HepG2 (cell line): ENCODE results near the gene CEP44. TPM values are rescaled to one million over a fixed set of nuclear protein-coding genes. Genes with fewer than 3 reads are reported as not detected.

ENCODE experiments used
- ATAC-seq: fragments of 200-7000 bp; cut with Tn5 transposase; 3 replicates; pipeline ENCODE4 v1.9.1; 2020; ENCODE audit warnings: mild to moderate bottlenecking, moderate library complexity
- BruUV-seq: library from RNA; stranded (reverse); fragments of 400-500 nt; replicated peaks from 2 replicates; lab custom pipeline; 2021; lab: Mats Ljungman, UMichigan
- CTCF ChIA-PET: fragments of 300-600 bp; formaldehyde crosslinking; extraction: SDS; loops from one replicate; lab custom pipeline; 2021; ENCODE audit warnings: low total read pairs, inconsistent platforms, low intra/inter-chr PET ratio; lab: Yijun Ruan, JAX
- POLR2A ChIA-PET: fragments of 350-600 bp; sonication (Branson Sonifier 250); formaldehyde crosslinking; loops from one replicate; lab custom pipeline; 2020; ENCODE audit warnings: antibody characterized with exemption, inconsistent platforms; lab: Yijun Ruan, JAX
- DNase-seq: peaks from one replicate; pipeline ENCODE4 v3.0.0-alpha.2; 2015; ENCODE audit warnings: low spot score
- FAIRE-seq: peaks from 3 replicates; lab custom pipeline; 2011; peaks lifted over from hg19 to GRCh38; lab: Jason Lieb, UNC
- H2AFZ ChIP-seq: one replicate; pipeline ENCODE4 v1.6.1; 2011; ENCODE audit warnings: low read length, inconsistent platforms
- H3K27ac ChIP-seq: fragments of 300-600 bp; 3 replicates; pipeline ENCODE4 v1.8.0; 2011; ENCODE audit warnings: mixed run types, mild to moderate bottlenecking, mixed read lengths, low read length, inconsistent platforms; ENCODE audit not compliant: insufficient read depth; ENCODE audit errors: extremely low read length
- H3K27me3 ChIP-seq, 2 experiments: fragments of 200-600 bp in 1 of 2; 2 replicates in 1 of 2; 3 replicates in 1 of 2; pipeline versions ENCODE4 v1.6.0 to v1.8.0; 2011; ENCODE audit warnings: low read length in 2 of 2, mild to moderate bottlenecking in 2 of 2, moderate library complexity in 2 of 2, inconsistent platforms in 1 of 2; ENCODE audit not compliant: insufficient read depth in 2 of 2, control insufficient read depth in 1 of 2
- H3K36me3 ChIP-seq, 2 experiments: fragments of 200-600 bp in 1 of 2; replicated peaks in 1 of 2; 2 replicates in 1 of 2; 3 replicates in 1 of 2; pipeline versions ENCODE4 v1.5.1 to v1.8.0; 2011; ENCODE audit warnings: low read length in 2 of 2, inconsistent platforms in 1 of 2; ENCODE audit not compliant: insufficient read depth in 2 of 2, control insufficient read depth in 1 of 2
- H3K4me1 ChIP-seq: 2 replicates; pipeline ENCODE4 v1.5.1; 2012; ENCODE audit warnings: low read length, inconsistent platforms; ENCODE audit not compliant: insufficient read depth
- H3K4me2 ChIP-seq: 2 replicates; pipeline ENCODE4 v1.6.0; 2011; ENCODE audit warnings: low read depth, low read length, inconsistent platforms
- H3K4me3 ChIP-seq, 3 experiments: fragments of 200-600 bp in 1 of 3; sonication (generic), shearing (Covaris generic) in 1 of 3; replicated peaks in 1 of 3; 2 replicates each; pipeline ENCODE4 v1.5.1; 2011 to 2016; ENCODE audit warnings: low read length in 3 of 3, inconsistent platforms in 2 of 3, low read depth in 2 of 3, mild to moderate bottlenecking in 2 of 3, control low read depth in 1 of 3, mixed read lengths in 1 of 3; ENCODE audit not compliant: insufficient read depth in 1 of 3
- H3K79me2 ChIP-seq: one replicate; pipeline ENCODE4 v1.6.1; 2011; ENCODE audit warnings: low read length, inconsistent platforms; ENCODE audit not compliant: insufficient read depth
- H3K9ac ChIP-seq: 2 replicates; pipeline ENCODE4 v1.6.0; 2011; ENCODE audit warnings: mild to moderate bottlenecking, low read depth, low read length, inconsistent platforms; ENCODE audit not compliant: insufficient read depth
- H3K9me3 ChIP-seq: 2 replicates; pipeline ENCODE4 v1.5.1; 2012; ENCODE audit warnings: mild to moderate bottlenecking, low read length
- H4K20me1 ChIP-seq: 2 replicates; pipeline ENCODE4 v1.6.0; 2011; ENCODE audit warnings: inconsistent platforms, mild to moderate bottlenecking, low read length, moderate library complexity; ENCODE audit not compliant: insufficient read depth
- HNRNPK ChIP-seq: fragments of 200-400 bp; formaldehyde crosslinking; IDR thresholded peaks from 2 replicates; pipeline ENCODE4 v1.6.1; 2018; ENCODE audit warnings: low read length, low read depth, moderate library complexity, mild to moderate bottlenecking; ENCODE audit not compliant: poor library complexity, severe bottlenecking
- KAT2B ChIP-seq: fragments of 150-350 bp; IDR thresholded peaks from 2 replicates; pipeline ENCODE4 v1.6.1; 2014; ENCODE audit warnings: low read depth, low read length, borderline replicate concordance
- PHF21A ChIP-seq: sonication (generic); formaldehyde crosslinking; IDR thresholded peaks from 2 replicates; pipeline ENCODE4 v1.5.0; 2020; ENCODE audit warnings: mild to moderate bottlenecking, missing genetic modification reagents
- RFXANK ChIP-seq: IDR thresholded peaks from 2 replicates; pipeline ENCODE4 v1.6.1; 2016
- SMAD3 ChIP-seq: sonication (generic); formaldehyde crosslinking; IDR thresholded peaks from 2 replicates; pipeline ENCODE4 v1.4.0; 2020; ENCODE audit warnings: missing genetic modification reagents
- SMC3 ChIP-seq: IDR thresholded peaks from 2 replicates; pipeline ENCODE4 v1.6.1; 2011; ENCODE audit warnings: low read length, improper control_type of control experiment
- SNRNP70 ChIP-seq: fragments of 200-400 bp; formaldehyde crosslinking; IDR thresholded peaks from 2 replicates; pipeline ENCODE4 v1.6.1; 2017; ENCODE audit warnings: mild to moderate bottlenecking, low read depth, low read length, moderate library complexity
- SRSF1 ChIP-seq: fragments of 200-400 bp; formaldehyde crosslinking; optimal IDR thresholded peaks from 2 replicates; pipeline ENCODE3; 2017; ENCODE audit warnings: mild to moderate bottlenecking, low read depth, low read length, moderate library complexity
- TMF1 ChIP-seq: sonication (generic); formaldehyde crosslinking; IDR thresholded peaks from 2 replicates; pipeline ENCODE4 v1.8.1; 2022; ENCODE audit warnings: low read depth, missing genetic modification reagents
- U2AF2 ChIP-seq: fragments of 200-400 bp; formaldehyde crosslinking; IDR thresholded peaks from 2 replicates; pipeline ENCODE4 v1.6.1; 2017; ENCODE audit warnings: low read depth, mild to moderate bottlenecking, low read length
- ZC3H13 ChIP-seq: sonication (generic); formaldehyde crosslinking; IDR thresholded peaks from 2 replicates; pipeline ENCODE4 v1.8.1; 2023; ENCODE audit warnings: mild to moderate bottlenecking, missing genetic modification reagents, moderate library complexity
- ZKSCAN5 ChIP-seq: sonication (generic); formaldehyde crosslinking; IDR thresholded peaks from 2 replicates; pipeline ENCODE4 v1.5.1; 2020; ENCODE audit warnings: mild to moderate bottlenecking, missing genetic modification reagents
- ZMYM2 ChIP-seq: sonication (generic); formaldehyde crosslinking; IDR thresholded peaks from 2 replicates; pipeline ENCODE4 v1.8.0; 2022; ENCODE audit warnings: mild to moderate bottlenecking, missing genetic modification reagents
- ZNF557 ChIP-seq: sonication (generic); formaldehyde crosslinking; IDR thresholded peaks from 2 replicates; pipeline ENCODE4 v1.4.0; 2020; ENCODE audit warnings: missing genetic modification reagents
- ZNF747 ChIP-seq: sonication (generic); formaldehyde crosslinking; IDR thresholded peaks from 2 replicates; pipeline ENCODE4 v1.8.1; 2023; ENCODE audit warnings: missing genetic modification reagents, mild to moderate bottlenecking, borderline replicate concordance
- ZNF816 ChIP-seq: sonication (generic); formaldehyde crosslinking; IDR thresholded peaks from 2 replicates; pipeline ENCODE4 v1.8.0; 2022; ENCODE audit warnings: missing genetic modification reagents, mild to moderate bottlenecking, borderline replicate concordance
- WGBS: methylation state at CpG from one replicate; pipeline ENCODE4 v1.1.6; 2017; ENCODE audit warnings: low lambda C conversion rate; 5-methylcytosine and 5-hydroxymethylcytosine counted together
- in situ Hi-C: cut with HindIII; loops from 2 replicates; pipeline ENCODE4 v1.10.0; 2017; ENCODE audit warnings: low pct_unique_long_range_greater_than_20kb; ENCODE audit not compliant: extremely low pct_ligation_motif_present
- intact Hi-C: fragments of 100-400 bp; cut with micrococcal nuclease; formaldehyde crosslinking; loops from one replicate; pipeline ENCODE4 v1.10.0; 2022; ENCODE audit not compliant: unreplicated experiment
- polyA plus RNA-seq, 8 experiments: library from polyadenylated mRNA; depleted of rRNA in 3 of 8; stranded (reverse) in 7 of 8; unstranded in 1 of 8; fragments of >200 nt; fragmentation: Illumina TruSeq in 4 of 8; extraction: Trizol in 4 of 8; gene quantifications; 2 replicates each; pipeline versions ENCODE4 v1.2.1 to v1.2.3, GENCODE V29; 2011 to 2016; ENCODE audit warnings: low read depth in 4 of 8, missing spikeins in 1 of 8, mixed read lengths in 1 of 8; ENCODE audit not compliant: insufficient read depth in 1 of 8
- total RNA-seq, 5 experiments: library from RNA; depleted of rRNA; stranded (reverse); fragments of >200 nt; fragmentation: Illumina TruSeq; extraction: Trizol; gene quantifications; 2 replicates each; pipeline ENCODE4 v1.2.3, GENCODE V29; 2016; ENCODE audit warnings: low read depth in 1 of 5
- TF ChIP-seq, protein P1 (sequence below): sonication (generic); formaldehyde crosslinking; IDR thresholded peaks from 2 replicates; pipeline ENCODE4 v1.5.0; 2020; ENCODE audit warnings: missing genetic modification reagents, mild to moderate bottlenecking, borderline replicate concordance
- TF ChIP-seq, protein P2 (sequence below): IDR thresholded peaks from 2 replicates; pipeline ENCODE4 v1.6.1; 2016
- TF ChIP-seq, protein P3 (sequence below): sonication (generic); formaldehyde crosslinking; IDR thresholded peaks from 2 replicates; pipeline ENCODE4 v1.5.0; 2020; ENCODE audit warnings: mild to moderate bottlenecking, missing genetic modification reagents

Gene CEP44
- total and polyA plus RNA-seq, 2 of the 13 experiments (the other 11 are each of a cell fraction or from before 2014, with no cell fraction given): 5.5 to 11.9 TPM

DNA sequence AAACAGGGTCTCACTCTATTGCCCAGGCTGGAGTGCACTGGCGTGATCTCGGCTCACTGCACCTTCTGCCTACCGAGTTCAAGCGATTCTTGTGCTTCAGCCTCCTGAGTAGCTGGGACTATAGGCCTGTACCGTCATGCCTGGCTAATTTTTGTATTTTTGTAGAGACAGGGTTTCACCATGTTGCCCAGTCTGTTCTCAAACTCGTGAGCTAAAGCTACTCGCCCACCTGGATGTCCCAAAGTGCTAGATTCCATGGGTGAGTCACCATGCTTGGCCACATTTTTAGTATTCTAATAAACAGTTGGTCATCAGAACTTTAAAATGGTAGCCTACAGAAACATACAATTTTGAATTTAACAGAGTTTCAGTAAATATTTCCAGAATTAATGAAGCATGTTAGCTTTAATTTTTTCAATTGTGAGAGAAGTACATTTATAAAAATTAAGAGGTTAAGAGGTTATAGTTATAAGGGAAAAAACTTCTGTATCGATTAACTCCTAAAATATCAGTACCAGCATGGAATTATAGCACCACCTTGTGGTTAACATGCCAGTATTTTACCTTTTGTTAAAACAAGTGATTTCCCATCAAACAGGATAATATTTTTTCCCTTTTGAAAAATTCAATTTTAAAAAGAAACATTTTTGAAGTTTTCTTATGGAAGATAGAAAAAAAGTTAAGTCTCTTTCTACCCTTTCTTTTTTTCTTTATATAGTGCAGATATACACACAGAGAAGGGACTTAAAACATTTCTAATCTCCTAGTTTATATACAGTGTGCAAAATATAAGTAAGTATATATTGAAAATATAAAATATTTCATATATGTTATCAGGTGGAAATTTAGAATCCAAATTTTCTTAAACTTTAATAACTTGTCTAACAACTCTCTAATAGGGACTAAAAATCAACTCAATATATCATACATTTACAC, 35.4 kb downstream of the CEP44 start (continued):
- TF ChIP-seq, protein P1, sequence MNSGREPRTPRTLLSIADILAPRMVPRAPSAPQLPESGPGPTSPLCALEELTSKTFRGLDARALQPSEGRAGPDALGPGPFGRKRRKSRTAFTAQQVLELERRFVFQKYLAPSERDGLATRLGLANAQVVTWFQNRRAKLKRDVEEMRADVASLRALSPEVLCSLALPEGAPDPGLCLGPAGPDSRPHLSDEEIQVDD (CRISPR knock-in tag): no peak
- TF ChIP-seq SNRNP70 (no peak), ZKSCAN5 (CRISPR knock-in tag) (no peak), SMAD3 (no peak), U2AF2 (no peak), ZNF557 (CRISPR knock-in tag) (no peak), SMC3 (peak; percentile 41)
- TF ChIP-seq, protein P2, sequence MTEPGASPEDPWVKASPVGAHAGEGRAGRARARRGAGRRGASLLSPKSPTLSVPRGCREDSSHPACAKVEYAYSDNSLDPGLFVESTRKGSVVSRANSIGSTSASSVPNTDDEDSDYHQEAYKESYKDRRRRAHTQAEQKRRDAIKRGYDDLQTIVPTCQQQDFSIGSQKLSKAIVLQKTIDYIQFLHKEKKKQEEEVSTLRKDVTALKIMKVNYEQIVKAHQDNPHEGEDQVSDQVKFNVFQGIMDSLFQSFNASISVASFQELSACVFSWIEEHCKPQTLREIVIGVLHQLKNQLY: no peak

DNA sequence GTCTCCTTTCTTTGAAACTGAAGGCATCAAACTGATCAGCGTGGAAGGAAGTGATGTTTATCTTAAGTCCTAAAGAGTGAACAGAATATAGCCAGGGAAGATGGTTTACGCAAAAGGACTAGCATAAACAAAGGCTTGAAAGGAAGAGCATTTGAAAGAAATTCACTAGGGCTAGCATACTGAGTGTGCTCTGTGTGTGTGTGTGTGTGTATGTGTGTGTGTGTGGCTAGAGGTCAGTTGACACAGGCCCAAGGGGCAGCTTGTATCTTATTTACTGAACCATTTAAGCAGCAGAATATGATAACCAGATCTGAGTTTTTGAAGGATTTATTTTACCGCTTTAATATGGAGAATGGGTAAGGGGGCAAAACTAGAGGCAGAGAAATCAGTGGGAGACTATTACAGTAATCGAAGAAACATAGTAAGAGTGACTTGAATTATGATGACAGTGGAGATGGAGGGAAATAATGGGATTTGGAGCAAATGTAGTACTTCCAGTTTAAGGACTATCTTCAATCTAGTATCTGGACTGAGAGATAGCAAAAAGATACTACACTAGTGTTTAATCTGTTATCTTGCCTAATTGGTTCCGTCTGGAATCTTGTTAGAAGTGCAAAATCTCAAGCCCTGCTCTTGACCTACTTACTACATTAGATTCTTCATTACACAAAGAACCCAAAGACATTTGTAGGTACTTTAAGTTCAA, 36.9 kb downstream of the CEP44 start:
- Histone ChIP-seq H3K36me3 (peaks cover 2 to 3% of the 10 kb centered on the region in 2 experiments; a peak in 3 of 5 replicates), H2AFZ (no peak overlapping the region), H3K4me3 (no peak overlapping the region), H3K9ac (no peak overlapping the region), H3K27me3 (no peaks in the 10 kb centered on the region), H3K4me2 (no peak overlapping the region), H3K27ac (no peak overlapping the region), H3K9me3 (no peaks in the 10 kb centered on the region), H3K79me2 (no peaks in the 10 kb centered on the region), H3K4me1 (no peaks in the 10 kb centered on the region), H4K20me1 (no peaks in the 10 kb centered on the region)
- BruUV-seq: no TSS peak
- intact Hi-C loops (no loop called here), in situ Hi-C loops (loop anchor here (5.0 kb wide), 1 partner anchor 93 kb away; no protein-coding TSS in a partner anchor)
- POLR2A ChIA-PET: no interaction called here
- CTCF ChIA-PET: no interaction called here
- WGBS: 69% methylated on average over 5 of the region's 5 CpGs
- FAIRE-seq (no peak), ATAC-seq (no peak), DNase-seq (no peak)
- no peak for TF ChIP-seq KAT2B
- no peak for TF ChIP-seq HNRNPK
- TF ChIP-seq ZC3H13 (CRISPR knock-in tag): no peak
- no peak for TF ChIP-seq SRSF1
- no peak for TF ChIP-seq ZMYM2 (CRISPR knock-in tag)
- TF ChIP-seq ZNF816 (CRISPR knock-in tag): no peak
- no peak for TF ChIP-seq PHF21A (CRISPR knock-in tag)
- TF ChIP-seq, protein P3, sequence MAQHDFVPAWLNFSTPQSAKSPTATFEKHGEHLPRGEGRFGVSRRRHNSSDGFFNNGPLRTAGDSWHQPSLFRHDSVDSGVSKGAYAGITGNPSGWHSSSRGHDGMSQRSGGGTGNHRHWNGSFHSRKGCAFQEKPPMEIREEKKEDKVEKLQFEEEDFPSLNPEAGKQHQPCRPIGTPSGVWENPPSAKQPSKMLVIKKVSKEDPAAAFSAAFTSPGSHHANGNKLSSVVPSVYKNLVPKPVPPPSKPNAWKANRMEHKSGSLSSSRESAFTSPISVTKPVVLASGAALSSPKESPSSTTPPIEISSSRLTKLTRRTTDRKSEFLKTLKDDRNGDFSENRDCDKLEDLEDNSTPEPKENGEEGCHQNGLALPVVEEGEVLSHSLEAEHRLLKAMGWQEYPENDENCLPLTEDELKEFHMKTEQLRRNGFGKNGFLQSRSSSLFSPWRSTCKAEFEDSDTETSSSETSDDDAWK (CRISPR knock-in tag): no peak
- TF ChIP-seq RFXANK (CRISPR knock-in tag): no peak
- TF ChIP-seq TMF1 (CRISPR knock-in tag): no peak
- no peak for TF ChIP-seq ZNF747
